HG02763 (cell line): Measurements from ENCODE around the gene NEK9.
"Not testable (repeated sequence)": the region's sequence is repeated elsewhere in the genome, so short reads cannot be mapped to it uniquely, and the experiment has no call there.

Experiments used
- ATAC-seq: cut with Tn5 transposase; IDR thresholded peaks from one replicate; pipeline ENCODE4 v1.9.1; 2021; ENCODE audit warnings: mild to moderate bottlenecking, moderate library complexity; ENCODE audit not compliant: unreplicated experiment

Gene NEK9

GRCh38 chr14:75147423-75148071, 20.7 kb upstream of the NEK9 start:
- ATAC-seq = no peak

- ATAC-seq = no peak
These were observed 18.1 kb upstream of the NEK9 start for GRCh38 chr14:75144944-75145343.

GRCh38 chr14:75143761-75144527, 17.1 kb upstream of the NEK9 start:
- no peak for ATAC-seq

- ATAC-seq = no peak
These were observed 15.6 kb upstream of the NEK9 start for GRCh38 chr14:75142494-75142893.

- no peak for ATAC-seq
These were observed 15.1 kb upstream of the NEK9 start for GRCh38 chr14:75141967-75142366.

- ATAC-seq = no peak
These were observed 14.2 kb upstream of the NEK9 start for GRCh38 chr14:75141062-75141461.

- no peak for ATAC-seq
These were observed 13.8 kb upstream of the NEK9 start for GRCh38 chr14:75140620-75141019.

GRCh38 chr14:75139185-75139584, 12.3 kb upstream of the NEK9 start:
- no peak for ATAC-seq

- no peak for ATAC-seq
These were observed 11.6 kb upstream of the NEK9 start for GRCh38 chr14:75138492-75138891.

GRCh38 chr14:75134644-75135043, 7.8 kb upstream of the NEK9 start:
- ATAC-seq = no peak

GRCh38 chr14:75133597-75133996, 6.7 kb upstream of the NEK9 start:
- ATAC-seq = no peak

GRCh38 chr14:75132382-75133086, 5.7 kb upstream of the NEK9 start:
- no peak for ATAC-seq

GRCh38 chr14:75128596-75128990, 1.7 kb upstream of the NEK9 start:
- no peak for ATAC-seq

GRCh38 chr14:75127903-75128595, 1.2 kb upstream of the NEK9 start:
- ATAC-seq = no peak

GRCh38 chr14:75127474-75127820, 599 bp upstream of the NEK9 start:
- ATAC-seq = not testable (repeated sequence)

GRCh38 chr14:75126121-75126544, 715 bp downstream of the NEK9 start:
- ATAC-seq = no peak

- no peak for ATAC-seq
These were observed 1.2 kb downstream of the NEK9 start for GRCh38 chr14:75125617-75126016.

GRCh38 chr14:75123991-75124390, 2.9 kb downstream of the NEK9 start:
- no peak for ATAC-seq

- no peak for ATAC-seq
These were observed 5.3 kb downstream of the NEK9 start for GRCh38 chr14:75121552-75121951.

- ATAC-seq = no peak
These were observed 6.1 kb downstream of the NEK9 start for GRCh38 chr14:75120541-75121291.

- no peak for ATAC-seq
These were observed 7.8 kb downstream of the NEK9 start for GRCh38 chr14:75119056-75119455.
